Esophagus squamous epithelium (tissue), 4 donors: Measurements from ENCODE around the gene CALY.
A peak's percentile ranks its signal among the peaks of the same experiment; 100 is the strongest.

Experiments
- POLR2A ChIP-seq, 4 donors: fragments of 450-650 bp; IDR thresholded peaks; one replicate each; pipeline ENCODE4 v1.6.1; 2017; ENCODE audit warnings: antibody characterized with exemption in 4 of 4, mild to moderate bottlenecking in 4 of 4, moderate library complexity in 3 of 4
- TF ChIP-seq, protein P1 (sequence below), 6 experiments: fragments of 450-650 bp in 4 of 6; fragments of 200-600 bp in 2 of 6; sonication (generic) in 2 of 6; IDR thresholded peaks; one replicate each; pipeline ENCODE4 v1.5.1; 2016 to 2019; ENCODE audit warnings: antibody characterized with exemption in 6 of 6, mild to moderate bottlenecking in 4 of 6, moderate library complexity in 4 of 6

DNA sequence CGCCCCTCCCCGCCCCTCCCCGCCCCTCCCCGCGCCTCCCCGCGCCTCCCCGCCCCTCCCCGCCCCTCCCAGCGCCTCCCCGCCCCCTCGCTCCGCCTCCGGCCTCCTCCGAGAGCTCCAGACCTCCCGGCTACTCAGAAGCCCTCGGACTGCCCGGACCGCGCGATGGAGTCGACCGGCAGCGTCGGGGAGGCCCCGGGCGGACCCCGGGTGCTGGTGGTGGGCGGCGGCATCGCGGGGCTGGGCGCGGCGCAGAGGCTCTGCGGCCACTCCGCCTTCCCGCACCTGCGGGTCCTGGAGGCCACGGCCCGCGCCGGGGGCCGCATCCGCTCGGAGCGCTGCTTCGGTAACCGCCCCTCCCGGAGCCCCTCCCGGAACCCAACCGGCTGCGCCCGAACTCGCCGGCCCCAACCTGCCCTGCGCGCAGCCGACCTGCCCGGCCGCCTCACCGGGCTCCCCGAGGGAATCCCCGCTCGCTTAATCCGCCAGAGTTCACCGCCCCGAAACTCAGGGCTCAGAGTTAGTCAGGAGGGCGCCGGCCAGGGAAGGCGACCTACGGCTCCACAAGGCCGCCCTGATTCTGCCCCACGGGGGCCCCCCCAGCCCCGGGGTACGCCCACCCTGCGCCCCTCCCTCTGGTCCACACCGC lies 42.6 kb upstream of the CALY start, which contains the start of gene PAOX:
- TF ChIP-seq, protein P1, sequence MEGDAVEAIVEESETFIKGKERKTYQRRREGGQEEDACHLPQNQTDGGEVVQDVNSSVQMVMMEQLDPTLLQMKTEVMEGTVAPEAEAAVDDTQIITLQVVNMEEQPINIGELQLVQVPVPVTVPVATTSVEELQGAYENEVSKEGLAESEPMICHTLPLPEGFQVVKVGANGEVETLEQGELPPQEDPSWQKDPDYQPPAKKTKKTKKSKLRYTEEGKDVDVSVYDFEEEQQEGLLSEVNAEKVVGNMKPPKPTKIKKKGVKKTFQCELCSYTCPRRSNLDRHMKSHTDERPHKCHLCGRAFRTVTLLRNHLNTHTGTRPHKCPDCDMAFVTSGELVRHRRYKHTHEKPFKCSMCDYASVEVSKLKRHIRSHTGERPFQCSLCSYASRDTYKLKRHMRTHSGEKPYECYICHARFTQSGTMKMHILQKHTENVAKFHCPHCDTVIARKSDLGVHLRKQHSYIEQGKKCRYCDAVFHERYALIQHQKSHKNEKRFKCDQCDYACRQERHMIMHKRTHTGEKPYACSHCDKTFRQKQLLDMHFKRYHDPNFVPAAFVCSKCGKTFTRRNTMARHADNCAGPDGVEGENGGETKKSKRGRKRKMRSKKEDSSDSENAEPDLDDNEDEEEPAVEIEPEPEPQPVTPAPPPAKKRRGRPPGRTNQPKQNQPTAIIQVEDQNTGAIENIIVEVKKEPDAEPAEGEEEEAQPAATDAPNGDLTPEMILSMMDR (IDR thresholded peaks at IDR 0.05) = no peak
- peak in 1 of 4 donors; percentile 46 for TF ChIP-seq POLR2A (IDR thresholded peaks at IDR 0.05)
